DOHH2 (cell line): ENCODE data around the gene SMIM23.

Source experiments
- EZH2phosphoT487 ChIP-seq: fragments of 200-600 bp; sonication (generic); IDR thresholded peaks from 2 replicates; pipeline ENCODE4 v1.6.1; 2017; ENCODE audit warnings: borderline replicate concordance, mild to moderate bottlenecking, antibody characterized with exemption, low read length, moderate library complexity, mixed read lengths
- TF ChIP-seq, protein P1 (sequence below): fragments of 200-600 bp; sonication (generic); IDR thresholded peaks from one replicate; pipeline ENCODE4 v1.5.1; 2014; ENCODE audit warnings: antibody characterized with exemption, mild to moderate bottlenecking, low read depth, low read length; ENCODE audit not compliant: poor library complexity, severe bottlenecking

DNA sequence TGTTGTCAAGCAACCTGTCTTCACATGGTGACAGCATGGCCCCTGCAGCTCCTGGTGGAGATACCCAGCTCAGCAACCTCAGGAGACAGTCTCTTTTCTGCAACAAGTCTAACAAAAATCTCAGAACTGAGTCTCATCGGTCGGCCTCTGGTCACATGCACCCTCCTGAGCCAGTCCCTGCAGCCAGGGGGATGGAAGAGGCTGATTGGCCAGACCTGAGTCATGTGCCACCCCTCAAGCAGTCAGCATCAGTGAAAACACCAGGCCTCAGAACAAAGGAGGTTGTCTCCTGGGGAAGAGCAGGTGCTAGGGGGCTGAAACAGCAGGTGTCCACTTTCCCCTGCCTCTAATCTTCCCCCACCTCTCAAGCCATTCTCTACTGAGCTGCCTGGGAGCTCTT lies 54.4 kb downstream of the SMIM23 start:
- TF ChIP-seq, protein P1, sequence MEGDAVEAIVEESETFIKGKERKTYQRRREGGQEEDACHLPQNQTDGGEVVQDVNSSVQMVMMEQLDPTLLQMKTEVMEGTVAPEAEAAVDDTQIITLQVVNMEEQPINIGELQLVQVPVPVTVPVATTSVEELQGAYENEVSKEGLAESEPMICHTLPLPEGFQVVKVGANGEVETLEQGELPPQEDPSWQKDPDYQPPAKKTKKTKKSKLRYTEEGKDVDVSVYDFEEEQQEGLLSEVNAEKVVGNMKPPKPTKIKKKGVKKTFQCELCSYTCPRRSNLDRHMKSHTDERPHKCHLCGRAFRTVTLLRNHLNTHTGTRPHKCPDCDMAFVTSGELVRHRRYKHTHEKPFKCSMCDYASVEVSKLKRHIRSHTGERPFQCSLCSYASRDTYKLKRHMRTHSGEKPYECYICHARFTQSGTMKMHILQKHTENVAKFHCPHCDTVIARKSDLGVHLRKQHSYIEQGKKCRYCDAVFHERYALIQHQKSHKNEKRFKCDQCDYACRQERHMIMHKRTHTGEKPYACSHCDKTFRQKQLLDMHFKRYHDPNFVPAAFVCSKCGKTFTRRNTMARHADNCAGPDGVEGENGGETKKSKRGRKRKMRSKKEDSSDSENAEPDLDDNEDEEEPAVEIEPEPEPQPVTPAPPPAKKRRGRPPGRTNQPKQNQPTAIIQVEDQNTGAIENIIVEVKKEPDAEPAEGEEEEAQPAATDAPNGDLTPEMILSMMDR = no peak
- no peak for TF ChIP-seq EZH2phosphoT487
